ENCODE results near the gene CA10.

- TF ChIP-seq CTCF (IDR thresholded peaks at IDR 0.05) (no peak), POLR2A (IDR thresholded peaks at IDR 0.05) (no peak), EP300 (IDR thresholded peaks at IDR 0.05) (no peak)
Measured at GRCh38 chr17:51999654-52000053, 158.9 kb downstream of the CA10 start.
